SU-DHL-6 (cell line): ENCODE measurements around the gene GRIK4.

Source experiments
- EZH2phosphoT487 ChIP-seq: fragments of 200-600 bp; sonication (generic), shearing (Covaris generic); conservative IDR thresholded peaks from 2 replicates; pipeline ENCODE4 v1.6.1; 2018; ENCODE audit warnings: mild to moderate bottlenecking, antibody characterized with exemption, low read length, moderate library complexity, mixed read lengths
- TF ChIP-seq, protein P1 (sequence below): fragments of 200-600 bp; sonication (generic); IDR thresholded peaks from one replicate; pipeline ENCODE4 v1.5.1; 2017; ENCODE audit warnings: antibody characterized with exemption, mild to moderate bottlenecking, low read length, moderate library complexity; ENCODE audit not compliant: insufficient read depth, poor library complexity, severe bottlenecking

DNA sequence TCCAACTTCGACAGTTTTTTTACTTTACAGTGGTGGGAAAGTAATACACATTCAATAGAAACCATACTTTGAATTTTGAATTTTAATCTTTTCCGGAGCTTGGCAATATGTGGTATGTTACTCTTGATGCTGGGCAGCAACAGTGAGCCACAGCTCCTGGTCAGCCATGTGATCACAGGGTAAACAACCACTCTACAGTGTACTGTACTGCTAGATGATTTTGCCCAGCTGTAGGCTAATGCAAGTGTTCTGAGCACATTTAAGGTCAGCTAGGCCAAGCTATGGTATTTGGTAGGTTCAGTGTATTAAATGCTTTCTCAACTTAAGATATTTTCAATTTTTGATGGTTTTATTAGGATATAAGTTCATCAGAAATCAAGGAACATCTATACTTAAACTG lies 48.7 kb upstream of the GRIK4 start:
- TF ChIP-seq, protein P1, sequence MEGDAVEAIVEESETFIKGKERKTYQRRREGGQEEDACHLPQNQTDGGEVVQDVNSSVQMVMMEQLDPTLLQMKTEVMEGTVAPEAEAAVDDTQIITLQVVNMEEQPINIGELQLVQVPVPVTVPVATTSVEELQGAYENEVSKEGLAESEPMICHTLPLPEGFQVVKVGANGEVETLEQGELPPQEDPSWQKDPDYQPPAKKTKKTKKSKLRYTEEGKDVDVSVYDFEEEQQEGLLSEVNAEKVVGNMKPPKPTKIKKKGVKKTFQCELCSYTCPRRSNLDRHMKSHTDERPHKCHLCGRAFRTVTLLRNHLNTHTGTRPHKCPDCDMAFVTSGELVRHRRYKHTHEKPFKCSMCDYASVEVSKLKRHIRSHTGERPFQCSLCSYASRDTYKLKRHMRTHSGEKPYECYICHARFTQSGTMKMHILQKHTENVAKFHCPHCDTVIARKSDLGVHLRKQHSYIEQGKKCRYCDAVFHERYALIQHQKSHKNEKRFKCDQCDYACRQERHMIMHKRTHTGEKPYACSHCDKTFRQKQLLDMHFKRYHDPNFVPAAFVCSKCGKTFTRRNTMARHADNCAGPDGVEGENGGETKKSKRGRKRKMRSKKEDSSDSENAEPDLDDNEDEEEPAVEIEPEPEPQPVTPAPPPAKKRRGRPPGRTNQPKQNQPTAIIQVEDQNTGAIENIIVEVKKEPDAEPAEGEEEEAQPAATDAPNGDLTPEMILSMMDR: no peak
- TF ChIP-seq EZH2phosphoT487: no peak
